HL-60 (cell line): Measurements from ENCODE around the gene FAM83F.

Experiments used
- CTCF ChIP-seq: IDR thresholded peaks from one replicate; pipeline ENCODE4 v1.5.1; 2011; ENCODE audit warnings: low read length, control low read depth, inconsistent platforms; ENCODE audit not compliant: insufficient read depth
- GABPA ChIP-seq: IDR thresholded peaks from 2 replicates; pipeline ENCODE4 v1.6.1; 2012; ENCODE audit warnings: low read depth
- REST ChIP-seq: IDR thresholded peaks from 2 replicates; pipeline ENCODE4 v1.6.1; 2012; ENCODE audit warnings: low read depth; ENCODE audit not compliant: insufficient replicate concordance

GRCh38 chr22:40006641-40007040, 11.9 kb downstream of the FAM83F start:
- TF ChIP-seq GABPA (no peak), CTCF (no peak), REST (no peak)
